Measurements from ENCODE around the gene SKI.

SKI gene

GRCh38 chr1:2194898-2195673 lies 33.0 kb upstream of the SKI start:
- peak; percentile 75 for DNase-seq

- no peak for DNase-seq
Measured at GRCh38 chr1:2195785-2196184, 32.3 kb upstream of the SKI start.

GRCh38 chr1:2196901-2197638 lies 31.0 kb upstream of the SKI start:
- no peak for DNase-seq

DNA sequence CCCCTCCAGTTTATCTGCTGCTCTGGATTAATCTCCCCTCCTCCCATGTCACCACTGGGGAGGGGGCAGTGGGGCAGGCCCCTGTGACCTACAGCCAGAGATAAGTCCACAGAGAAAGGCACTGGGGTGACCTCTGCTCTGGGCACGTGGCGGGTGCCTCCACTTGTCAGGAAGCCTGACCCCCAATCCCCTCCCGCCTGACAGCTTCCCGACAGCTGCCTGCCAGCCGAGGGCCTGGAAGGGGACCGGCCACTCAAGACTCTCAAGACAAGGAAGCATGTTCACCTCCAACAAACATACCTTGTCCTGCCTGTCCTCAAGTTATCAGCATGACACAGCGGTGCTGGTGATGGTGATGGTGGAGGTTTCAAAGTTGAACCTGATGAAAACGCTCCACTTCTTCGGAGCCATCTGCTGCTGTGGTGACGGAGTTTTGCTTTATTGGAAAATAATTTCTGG lies 30.4 kb upstream of the SKI start:
- no peak for DNase-seq

DNA sequence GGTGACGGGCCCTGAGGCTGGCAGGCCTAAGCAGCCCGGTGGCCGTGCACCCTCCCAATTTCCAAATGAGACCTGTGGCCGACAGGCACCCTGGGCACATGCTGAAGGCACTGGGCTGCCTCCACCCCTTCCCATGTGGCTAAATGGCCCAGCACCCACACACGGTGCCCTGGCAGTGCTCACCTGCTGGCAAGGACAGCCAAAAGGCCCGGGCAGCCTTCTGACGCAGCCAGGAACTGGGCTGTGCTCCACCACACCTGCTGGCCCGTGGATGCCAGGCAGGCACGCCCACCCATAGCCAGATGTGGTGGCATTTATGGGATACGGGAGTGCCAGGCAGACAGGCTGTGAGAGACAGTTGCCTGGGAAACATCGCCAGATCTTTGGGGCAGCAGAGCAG lies 29.5 kb upstream of the SKI start:
- no peak for DNase-seq

DNA sequence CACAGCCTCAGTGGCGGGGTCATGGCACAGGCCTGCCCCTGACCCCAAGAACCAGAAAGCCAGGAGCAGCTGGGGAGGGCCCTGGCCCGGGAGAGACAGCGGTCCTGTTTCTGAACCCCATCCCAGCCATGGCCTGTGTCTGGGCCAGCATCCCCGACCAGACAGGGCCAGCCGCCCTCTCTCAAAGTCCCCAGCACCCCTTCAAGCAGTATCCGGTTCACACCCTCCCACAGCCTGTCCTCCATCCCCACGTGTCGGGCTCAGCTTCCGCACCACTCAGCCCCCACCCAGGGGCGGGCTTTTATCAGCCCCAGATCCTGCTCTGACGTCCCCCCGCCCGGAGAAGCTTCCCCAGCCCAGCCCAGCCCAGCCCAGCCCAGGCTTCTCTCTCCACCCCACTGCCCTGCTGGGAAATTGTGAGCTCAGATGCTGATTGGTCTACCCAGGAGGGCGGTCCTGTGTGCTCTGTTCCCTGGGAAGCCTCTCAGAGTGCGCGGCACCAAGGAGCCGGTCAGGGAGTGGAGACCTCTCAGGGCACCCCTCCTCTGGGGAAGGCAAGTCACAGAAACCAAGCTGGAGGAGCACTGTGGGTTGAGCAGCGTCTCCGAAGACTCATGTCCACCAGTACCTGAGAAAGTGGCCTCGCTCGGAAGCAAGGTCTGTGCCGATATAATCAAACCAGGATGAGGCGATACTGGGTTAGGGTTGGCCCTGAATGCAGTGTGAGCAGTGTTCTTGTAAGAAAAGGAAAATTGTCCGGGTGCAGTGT lies 28.9 kb upstream of the SKI start:
- DNase-seq, result peak; percentile 71

DNA sequence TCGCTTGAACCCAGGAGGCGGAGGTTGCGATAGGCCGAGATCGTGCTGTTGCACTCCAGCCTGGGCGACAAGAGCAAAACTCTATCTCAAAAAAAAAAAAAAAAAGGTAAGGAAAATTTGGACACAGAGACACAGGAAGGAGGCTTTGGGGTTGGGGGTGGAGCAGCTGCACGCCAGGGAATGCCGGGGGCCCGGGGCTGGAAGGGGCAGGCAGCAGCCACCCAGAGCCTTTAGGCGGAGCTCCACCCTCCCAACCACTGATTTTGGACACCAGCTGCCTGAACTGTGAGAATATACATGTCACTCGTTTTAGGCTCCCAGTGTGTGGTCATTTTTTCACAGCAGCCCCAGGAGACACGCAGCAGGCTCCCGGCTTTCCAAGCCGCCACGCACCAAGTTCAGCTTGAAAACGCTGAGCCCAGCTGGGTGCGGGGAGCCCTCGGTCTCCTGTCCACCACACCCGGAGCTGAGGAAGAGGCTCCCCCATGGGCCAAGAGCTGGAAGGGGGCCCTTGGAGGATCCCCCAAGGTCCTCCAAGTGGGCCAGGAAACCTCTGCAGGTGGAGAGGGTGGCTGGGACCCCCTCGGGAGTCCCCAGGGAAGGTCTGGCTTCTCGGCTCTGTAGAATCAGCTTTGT lies 27.7 kb upstream of the SKI start:
- DNase-seq, result no peak

DNA sequence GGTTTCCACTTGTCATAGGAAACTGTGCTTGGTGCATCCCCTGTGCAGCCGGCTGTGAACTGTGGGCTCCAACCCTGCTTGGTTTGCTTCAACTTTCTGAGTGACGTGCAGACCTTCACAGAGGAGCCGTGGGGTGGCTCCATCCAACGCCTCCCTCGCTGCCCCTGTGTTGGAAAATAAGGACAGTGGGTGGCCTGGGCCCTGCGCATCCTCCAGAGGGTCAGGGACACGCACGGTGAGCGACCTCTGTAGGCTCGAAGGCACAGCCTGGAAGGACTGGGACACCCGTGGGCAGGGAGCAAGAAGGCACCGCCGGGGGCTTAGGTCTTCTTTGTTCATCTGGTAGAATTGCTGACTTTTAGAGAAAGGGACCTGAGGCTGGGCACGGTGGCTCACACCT lies 27.1 kb upstream of the SKI start:
- DNase-seq, result no peak

- DNase-seq, result no peak
Measured at GRCh38 chr1:2202008-2202575, 26.0 kb upstream of the SKI start.

DNA sequence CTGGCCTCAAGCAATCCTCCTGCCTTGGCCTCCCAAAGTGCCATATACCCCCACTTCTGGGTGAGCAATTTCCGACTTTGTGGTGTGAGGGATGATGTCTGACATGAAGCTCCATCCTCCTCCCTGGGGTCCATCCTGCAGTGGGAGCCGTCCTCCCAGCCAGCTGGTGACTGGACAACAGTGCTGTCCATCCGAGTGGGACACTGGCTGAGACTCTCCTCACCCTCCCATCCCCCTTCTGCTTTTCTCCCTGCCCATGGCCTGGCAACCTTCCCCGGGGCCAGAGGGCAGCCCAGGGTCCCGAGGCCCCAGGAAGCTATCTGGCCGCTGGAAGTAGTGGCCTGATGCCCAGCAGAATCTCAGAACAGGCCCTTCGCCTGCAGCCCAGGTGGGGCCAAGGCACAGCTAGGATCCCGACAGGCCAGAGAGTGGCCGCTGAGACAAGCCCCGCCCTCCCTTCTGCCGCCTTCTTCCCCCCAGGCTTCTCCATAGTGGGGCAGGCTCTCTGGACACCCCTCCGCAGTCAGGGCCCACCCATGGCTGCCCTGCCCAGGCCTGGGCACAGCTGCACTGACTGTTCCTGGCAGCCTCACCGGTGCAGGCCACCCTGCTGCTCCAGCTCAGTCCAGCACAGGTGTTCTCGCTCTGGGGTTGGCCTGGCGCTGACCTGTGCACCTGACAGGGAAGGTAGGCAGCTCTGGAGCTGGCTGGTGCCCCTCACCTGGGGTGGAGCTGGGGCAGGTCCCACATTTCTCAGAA lies 25.1 kb upstream of the SKI start:
- DNase-seq, result no peak

DNA sequence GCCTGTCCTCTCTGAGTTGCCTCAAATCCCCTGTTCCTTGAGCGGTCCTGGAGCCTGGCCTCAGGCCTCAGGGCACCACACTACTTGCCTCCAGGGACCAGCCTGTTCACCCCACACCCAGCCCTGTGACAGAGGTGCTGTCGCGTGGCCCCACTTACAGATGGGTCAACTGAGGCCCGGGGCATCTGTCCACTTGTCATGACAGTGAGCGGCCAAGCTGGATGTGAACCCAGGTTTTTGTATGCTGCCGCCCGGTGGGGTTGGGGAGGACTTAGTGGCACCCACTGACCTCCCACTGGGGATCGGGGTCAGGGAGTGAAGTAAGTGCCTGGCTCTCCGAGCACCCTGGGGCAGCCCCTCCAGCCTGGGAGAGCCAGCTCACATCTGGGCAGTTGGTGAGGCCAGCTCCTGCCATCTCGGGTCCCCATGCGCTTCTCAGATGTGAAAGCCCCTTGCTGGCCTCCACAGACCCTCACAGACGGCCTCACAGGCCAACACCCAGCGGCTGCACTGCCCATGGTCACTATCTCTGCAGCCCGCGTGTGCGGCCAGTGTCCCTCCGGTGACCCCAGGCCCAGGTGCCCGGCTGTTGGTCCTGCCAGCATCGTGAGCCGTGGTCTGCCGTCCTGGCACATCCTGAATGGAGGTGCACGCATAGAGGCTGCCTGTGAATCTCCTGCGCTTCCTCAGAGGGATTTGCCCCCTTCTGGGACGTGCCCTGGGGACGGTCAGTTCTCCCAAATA lies 24.3 kb upstream of the SKI start:
- no peak for DNase-seq

DNA sequence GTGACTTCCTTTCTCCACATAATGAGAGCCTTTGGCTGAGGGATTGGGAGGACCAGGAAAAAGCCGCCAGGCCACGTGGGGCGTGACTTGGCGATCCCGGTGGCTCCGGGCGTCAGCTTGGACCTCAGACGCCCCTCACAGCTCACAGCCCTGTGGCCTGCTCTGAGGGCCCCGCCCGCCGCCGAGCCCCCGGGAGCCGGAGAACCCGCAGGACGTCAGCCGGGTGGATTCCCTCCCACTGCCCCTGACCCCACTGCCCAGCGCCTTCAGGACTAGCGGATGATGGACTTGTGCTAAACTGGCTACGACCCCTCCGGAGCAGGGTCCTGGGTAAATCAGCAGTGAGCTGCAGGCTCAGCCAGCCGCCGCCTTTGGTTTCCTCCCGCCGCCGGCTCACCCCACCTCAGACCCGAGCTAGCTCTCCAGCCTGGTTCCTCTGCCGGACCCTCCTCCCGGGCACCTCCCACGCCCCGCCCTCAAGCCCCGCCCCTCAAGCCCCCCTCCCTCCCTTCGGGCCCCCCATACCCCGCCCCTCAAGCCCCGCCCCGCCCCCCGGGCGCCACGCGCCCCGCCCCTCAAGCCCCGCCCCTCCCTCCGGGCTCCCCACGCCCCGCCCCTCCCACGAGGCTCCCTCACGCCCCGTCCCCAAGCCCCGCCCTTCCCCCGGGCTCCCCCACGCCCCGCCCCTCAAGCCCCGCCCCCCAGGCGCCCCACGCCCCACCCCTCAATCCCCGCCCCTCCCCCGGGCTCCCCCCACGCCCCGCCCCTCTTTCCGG lies 23.5 kb upstream of the SKI start:
- DNase-seq, result peak; percentile 64

DNA sequence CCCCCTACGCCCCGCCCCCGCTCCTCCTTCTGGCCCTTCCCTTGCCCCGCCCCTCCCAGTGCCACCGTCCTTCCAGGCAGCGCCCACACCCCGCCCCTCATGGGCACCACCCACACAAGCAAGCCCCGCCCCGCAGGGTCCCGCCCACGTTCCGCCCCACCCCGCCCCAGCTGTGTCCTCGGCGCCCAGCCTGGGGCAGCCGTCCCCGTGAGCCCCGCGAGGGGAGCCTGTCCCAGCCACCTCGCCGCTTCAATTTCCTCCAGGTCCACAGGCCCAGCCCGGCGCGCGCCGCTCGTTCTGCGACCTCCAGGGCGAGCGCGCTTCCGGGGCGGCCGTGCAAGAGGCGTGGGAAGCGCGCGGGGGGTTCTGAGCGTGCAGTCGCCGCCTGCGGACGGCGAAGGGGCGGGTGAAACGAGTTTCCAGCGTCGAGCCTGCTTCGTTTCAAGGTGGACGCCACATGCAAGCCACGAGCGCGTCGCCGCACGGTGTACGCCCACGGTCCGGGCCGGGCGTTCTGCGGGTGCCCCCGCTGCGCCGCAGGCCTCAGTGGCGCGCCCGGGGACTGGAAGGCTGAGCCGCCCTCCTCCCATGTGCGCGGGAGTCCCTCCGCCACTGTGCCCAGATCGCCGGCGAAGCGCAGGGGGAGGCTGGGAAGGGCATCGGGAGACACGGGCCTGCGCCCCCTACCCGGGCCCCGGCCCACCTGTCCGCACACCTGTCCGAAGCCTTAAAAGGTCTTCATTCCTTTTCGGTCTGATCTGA lies 22.7 kb upstream of the SKI start:
- DNase-seq, result peak; percentile 73

- DNase-seq, result no peak
Measured at GRCh38 chr1:2206813-2207487, 21.2 kb upstream of the SKI start.

- no peak for DNase-seq
Measured at GRCh38 chr1:2208309-2209239, 19.5 kb upstream of the SKI start.

DNA sequence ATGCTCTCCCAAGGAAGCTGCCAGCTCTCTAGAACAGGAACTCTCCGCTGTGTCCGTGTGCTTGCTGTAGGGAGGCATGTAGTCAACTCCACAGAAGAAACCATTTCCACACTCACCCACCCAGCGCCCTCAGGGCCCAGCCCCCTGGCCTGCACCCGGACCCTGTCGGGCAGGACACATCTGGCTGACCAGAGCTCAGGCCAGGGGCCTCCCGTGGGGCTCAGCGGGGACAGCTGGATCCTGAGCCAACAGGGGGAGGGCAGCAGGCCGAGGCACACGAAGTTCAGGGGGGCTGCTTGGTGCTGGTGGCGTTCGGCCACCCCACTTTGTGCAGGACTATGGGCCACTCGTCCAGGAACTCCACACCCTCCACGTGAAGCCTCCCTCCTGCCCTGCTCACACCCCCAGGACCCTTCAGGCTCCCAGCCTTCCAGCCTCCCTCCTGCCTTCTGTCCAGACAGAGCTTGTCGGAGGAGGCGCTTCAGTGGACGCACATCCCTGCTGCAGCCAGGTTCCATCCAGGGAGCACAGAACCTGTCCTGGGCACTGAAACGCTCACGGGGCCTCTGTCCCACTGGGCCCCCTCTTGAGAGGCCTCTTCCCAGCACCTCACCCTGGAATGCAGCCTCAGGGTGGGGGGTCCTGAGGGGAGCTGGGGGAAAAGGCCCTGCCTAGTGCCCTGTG lies 18.6 kb upstream of the SKI start:
- no peak for DNase-seq

GRCh38 chr1:2210084-2210653 lies 17.9 kb upstream of the SKI start:
- no peak for DNase-seq
